Esophagus (tissue), 2 donors: ENCODE data around the gene LRRK1. TPM values are rescaled to one million over a fixed set of nuclear protein-coding genes. Genes with fewer than 3 reads are reported as not detected.

ENCODE experiments used
- H3K27ac ChIP-seq, 2 donors: one replicate each; pipeline ENCODE4 v1.5.1; 2013; ENCODE audit warnings: low read depth in 2 of 2, mild to moderate bottlenecking in 2 of 2, inconsistent platforms in 1 of 2, low read length in 1 of 2, moderate library complexity in 1 of 2
- H3K27me3 ChIP-seq, 2 donors: one replicate each; pipeline ENCODE4 v1.6.1; 2013; ENCODE audit warnings: low read length in 2 of 2, control low read depth in 1 of 2, mild to moderate bottlenecking in 1 of 2; ENCODE audit not compliant: insufficient read depth in 2 of 2, control insufficient read depth in 1 of 2
- H3K36me3 ChIP-seq, 2 donors: one replicate each; pipeline ENCODE4 v1.6.1; 2013; ENCODE audit warnings: low read length in 1 of 2; ENCODE audit not compliant: control insufficient read depth in 2 of 2, insufficient read depth in 2 of 2
- H3K4me1 ChIP-seq, 2 donors: one replicate each; pipeline ENCODE4 v1.6.1; 2013; ENCODE audit warnings: low read length in 1 of 2; ENCODE audit not compliant: control insufficient read depth in 2 of 2, insufficient read depth in 2 of 2
- H3K4me3 ChIP-seq, 2 donors: one replicate each; pipeline ENCODE4 v1.5.1; 2013; ENCODE audit warnings: low read length in 2 of 2, mild to moderate bottlenecking in 2 of 2, low read depth in 1 of 2, moderate library complexity in 1 of 2
- H3K9me3 ChIP-seq, 2 donors: one replicate each; pipeline ENCODE4 v1.6.1; 2013; ENCODE audit warnings: mild to moderate bottlenecking in 2 of 2, low read depth in 1 of 2, low read length in 1 of 2, moderate library complexity in 1 of 2; ENCODE audit not compliant: control insufficient read depth in 2 of 2, insufficient read depth in 1 of 2
- WGBS, 2 donors: extraction: QIAGEN DNeasy Blood & Tissue Kit; methylation state at CpG; one replicate each; pipeline ENCODE4 v1.1.7; 2013; 5-methylcytosine and 5-hydroxymethylcytosine counted together
- polyA plus RNA-seq, 2 donors: library from polyadenylated mRNA; stranded (reverse); fragments of 200-250 nt; gene quantifications; one replicate each; pipeline ENCODE4 v1.2.3, GENCODE V29; 2013
- donor health status: healthy with polysubstance abuse.
- donor health status: Bipolar disorder and iron deficiency.

Gene LRRK1
- polyA plus RNA-seq, 2 donors = 4.4 to 7.0 TPM

GRCh38 chr15:101084801-101085200 is 165.6 kb downstream of the LRRK1 start:
- no peaks in the 10 kb centered on the region for H3K4me1 ChIP-seq
- H3K27ac ChIP-seq = no peak overlapping the region
- no peaks in the 10 kb centered on the region for H3K36me3 ChIP-seq
- no peaks in the 10 kb centered on the region for H3K27me3 ChIP-seq
- no peak overlapping the region for H3K4me3 ChIP-seq
- no peaks in the 10 kb centered on the region for H3K9me3 ChIP-seq
- WGBS, 2 donors = 87% methylated on average over 10 of the region's 10 CpGs

- no peak overlapping the region for H3K27ac ChIP-seq
- no peak overlapping the region for H3K4me3 ChIP-seq
- H3K36me3 ChIP-seq = no peaks in the 10 kb centered on the region
- H3K4me1 ChIP-seq = no peaks in the 10 kb centered on the region
- H3K9me3 ChIP-seq = no peaks in the 10 kb centered on the region
- 89 to 91% methylated on average over 10 of the region's 10 CpGs for WGBS, 2 donors
- no peaks in the 10 kb centered on the region for H3K27me3 ChIP-seq
Observed at GRCh38 chr15:101085311-101085700, 166.1 kb downstream of the LRRK1 start.

GRCh38 chr15:101086394-101087171 is 167.4 kb downstream of the LRRK1 start:
- Histone ChIP-seq H3K4me1 (no peaks in the 10 kb centered on the region), H3K9me3 (no peaks in the 10 kb centered on the region), H3K27ac (no peak overlapping the region), H3K4me3 (no peak overlapping the region), H3K36me3 (no peaks in the 10 kb centered on the region), H3K27me3 (no peaks in the 10 kb centered on the region)
- 91 to 95% methylated on average over 46 to 48 of the region's 48 CpGs for WGBS, 2 donors

- Histone ChIP-seq H3K9me3 (no peaks in the 10 kb centered on the region), H3K27me3 (no peaks in the 10 kb centered on the region), H3K4me1 (no peaks in the 10 kb centered on the region), H3K36me3 (no peaks in the 10 kb centered on the region), H3K27ac (no peak overlapping the region), H3K4me3 (no peak overlapping the region)
- WGBS, 2 donors = 79 to 86% methylated on average over 10 of the region's 10 CpGs
Observed at GRCh38 chr15:101087172-101087769, 168.1 kb downstream of the LRRK1 start.

- Histone ChIP-seq H3K4me1 (peaks cover 0 to 5% of the 10 kb centered on the region in 2 donors), H3K27me3 (no peaks in the 10 kb centered on the region), H3K36me3 (no peaks in the 10 kb centered on the region), H3K4me3 (no peak overlapping the region), H3K9me3 (no peaks in the 10 kb centered on the region), H3K27ac (no peak overlapping the region)
- 78% methylated on average over 6 of the region's 6 CpGs for WGBS, 2 donors
Observed at GRCh38 chr15:101088271-101088670, 169.1 kb downstream of the LRRK1 start.

GRCh38 chr15:101088788-101089578 is 169.8 kb downstream of the LRRK1 start:
- Histone ChIP-seq H3K27ac (no peak overlapping the region), H3K9me3 (no peaks in the 10 kb centered on the region), H3K27me3 (no peaks in the 10 kb centered on the region), H3K36me3 (no peaks in the 10 kb centered on the region), H3K4me3 (no peak overlapping the region), H3K4me1 (peaks cover 0 to 5% of the 10 kb centered on the region in 2 donors)
- 26 to 28% methylated on average over 42 of the region's 42 CpGs for WGBS, 2 donors

- Histone ChIP-seq H3K4me3 (no peak overlapping the region), H3K27me3 (no peaks in the 10 kb centered on the region)
- WGBS, 2 donors = 85 to 89% methylated on average over 9 of the region's 9 CpGs
Observed at GRCh38 chr15:101089579-101090427, 170.6 kb downstream of the LRRK1 start.

GRCh38 chr15:101090428-101090790 is 171.3 kb downstream of the LRRK1 start:
- no peaks in the 10 kb centered on the region for H3K36me3 ChIP-seq
- H3K27ac ChIP-seq = no peak overlapping the region
- 90 to 95% methylated on average over 2 of the region's 2 CpGs for WGBS, 2 donors
- H3K4me1 ChIP-seq = peaks cover 0 to 5% of the 10 kb centered on the region in 2 donors
- no peak overlapping the region for H3K4me3 ChIP-seq
- no peaks in the 10 kb centered on the region for H3K27me3 ChIP-seq
- H3K9me3 ChIP-seq = no peaks in the 10 kb centered on the region

More at GRCh38 chr15:101089579-101090427, 170.6 kb downstream of the LRRK1 start:
- Histone ChIP-seq H3K9me3 (no peaks in the 10 kb centered on the region), H3K36me3 (no peaks in the 10 kb centered on the region), H3K27ac (no peak overlapping the region), H3K4me1 (peaks cover 0 to 5% of the 10 kb centered on the region in 2 donors)
